GM12874 (cell line): ENCODE data around the gene CIITA.

Experiments
- TF ChIP-seq, protein P1 (sequence below): IDR thresholded peaks from 2 replicates; pipeline ENCODE4 v1.5.1; 2011; ENCODE audit warnings: low read depth, mild to moderate bottlenecking, control low read depth, low read length, moderate library complexity; ENCODE audit not compliant: insufficient read depth

The CIITA gene

DNA sequence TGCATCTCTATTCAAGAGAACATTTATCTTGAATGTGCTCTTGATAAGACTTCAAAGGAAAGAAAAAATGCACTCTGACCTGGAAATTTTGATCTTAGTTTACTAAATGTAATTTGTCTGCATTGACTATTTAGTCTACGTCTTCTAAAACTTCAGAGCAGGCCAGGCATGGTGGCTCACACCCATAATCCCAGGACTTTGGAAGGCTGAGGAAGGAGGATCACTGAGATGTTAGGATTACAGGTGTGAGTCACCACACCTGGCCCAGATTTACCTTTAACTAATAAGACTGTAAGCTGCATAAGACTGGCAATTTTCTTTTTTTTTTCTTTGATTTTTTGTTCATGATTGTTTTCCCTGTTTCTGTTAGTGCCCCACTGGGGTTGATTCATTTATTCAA is 18.8 kb upstream of the CIITA start:
- TF ChIP-seq, protein P1, sequence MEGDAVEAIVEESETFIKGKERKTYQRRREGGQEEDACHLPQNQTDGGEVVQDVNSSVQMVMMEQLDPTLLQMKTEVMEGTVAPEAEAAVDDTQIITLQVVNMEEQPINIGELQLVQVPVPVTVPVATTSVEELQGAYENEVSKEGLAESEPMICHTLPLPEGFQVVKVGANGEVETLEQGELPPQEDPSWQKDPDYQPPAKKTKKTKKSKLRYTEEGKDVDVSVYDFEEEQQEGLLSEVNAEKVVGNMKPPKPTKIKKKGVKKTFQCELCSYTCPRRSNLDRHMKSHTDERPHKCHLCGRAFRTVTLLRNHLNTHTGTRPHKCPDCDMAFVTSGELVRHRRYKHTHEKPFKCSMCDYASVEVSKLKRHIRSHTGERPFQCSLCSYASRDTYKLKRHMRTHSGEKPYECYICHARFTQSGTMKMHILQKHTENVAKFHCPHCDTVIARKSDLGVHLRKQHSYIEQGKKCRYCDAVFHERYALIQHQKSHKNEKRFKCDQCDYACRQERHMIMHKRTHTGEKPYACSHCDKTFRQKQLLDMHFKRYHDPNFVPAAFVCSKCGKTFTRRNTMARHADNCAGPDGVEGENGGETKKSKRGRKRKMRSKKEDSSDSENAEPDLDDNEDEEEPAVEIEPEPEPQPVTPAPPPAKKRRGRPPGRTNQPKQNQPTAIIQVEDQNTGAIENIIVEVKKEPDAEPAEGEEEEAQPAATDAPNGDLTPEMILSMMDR = no peak

DNA sequence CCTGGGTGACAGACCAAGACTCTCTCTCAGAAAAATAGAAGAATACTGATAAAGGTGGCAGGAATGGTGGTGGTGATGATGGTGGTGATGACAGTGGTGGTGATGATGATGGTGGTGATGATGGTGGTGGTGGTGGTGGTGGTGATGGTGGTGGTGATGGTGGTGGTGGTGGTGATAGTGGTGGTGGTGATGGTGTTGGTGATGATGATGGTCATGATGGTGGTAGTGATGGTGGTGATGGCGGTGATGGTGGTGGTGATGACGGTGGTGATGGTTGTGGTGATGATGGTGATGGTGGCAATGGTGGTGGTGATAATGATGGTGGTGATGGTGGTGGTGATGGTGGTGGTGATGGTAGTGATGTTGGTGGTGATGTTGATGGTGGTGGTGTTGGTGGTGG is 18.0 kb upstream of the CIITA start:
- TF ChIP-seq, protein P1 = no peak

DNA sequence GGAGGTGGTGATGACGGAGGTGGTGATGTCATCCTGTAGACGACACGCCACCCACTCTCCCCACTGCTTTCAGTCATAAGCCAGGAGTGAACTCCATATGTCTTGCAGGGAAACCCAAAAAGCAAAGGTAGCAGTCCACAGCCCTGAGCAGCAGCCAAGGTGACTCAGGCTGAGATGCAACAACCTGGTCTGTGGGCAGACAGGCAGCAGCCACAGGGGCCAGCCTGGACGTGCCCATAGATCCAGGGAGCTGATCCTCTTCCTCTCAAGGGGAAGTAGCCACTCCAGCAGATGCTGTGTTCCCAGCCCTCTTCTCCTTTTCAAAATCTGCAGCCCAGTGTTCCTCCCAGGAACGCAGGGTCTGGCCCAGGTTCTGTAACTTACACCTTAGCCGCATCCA is 17.3 kb upstream of the CIITA start:
- TF ChIP-seq, protein P1 = no peak

DNA sequence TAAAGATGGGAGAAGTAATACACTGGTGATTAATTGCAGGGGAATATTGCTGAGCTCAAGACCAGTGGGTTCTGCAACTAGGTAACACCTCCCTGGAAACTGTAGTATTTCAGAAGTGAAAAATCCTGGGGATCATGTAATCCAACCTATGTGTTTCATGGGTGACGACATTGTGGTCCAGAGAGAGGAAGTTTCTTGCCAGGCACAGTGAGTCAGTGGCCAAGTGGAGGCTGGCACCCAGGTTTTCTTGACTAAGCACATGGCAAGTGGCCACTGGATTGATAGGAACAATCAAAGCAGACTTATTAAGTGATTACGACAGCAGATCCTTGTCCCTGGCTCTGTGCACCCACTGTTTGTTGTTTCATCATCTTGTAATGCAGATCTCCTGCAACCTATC is 14.6 kb upstream of the CIITA start:
- TF ChIP-seq, protein P1 = no peak

DNA sequence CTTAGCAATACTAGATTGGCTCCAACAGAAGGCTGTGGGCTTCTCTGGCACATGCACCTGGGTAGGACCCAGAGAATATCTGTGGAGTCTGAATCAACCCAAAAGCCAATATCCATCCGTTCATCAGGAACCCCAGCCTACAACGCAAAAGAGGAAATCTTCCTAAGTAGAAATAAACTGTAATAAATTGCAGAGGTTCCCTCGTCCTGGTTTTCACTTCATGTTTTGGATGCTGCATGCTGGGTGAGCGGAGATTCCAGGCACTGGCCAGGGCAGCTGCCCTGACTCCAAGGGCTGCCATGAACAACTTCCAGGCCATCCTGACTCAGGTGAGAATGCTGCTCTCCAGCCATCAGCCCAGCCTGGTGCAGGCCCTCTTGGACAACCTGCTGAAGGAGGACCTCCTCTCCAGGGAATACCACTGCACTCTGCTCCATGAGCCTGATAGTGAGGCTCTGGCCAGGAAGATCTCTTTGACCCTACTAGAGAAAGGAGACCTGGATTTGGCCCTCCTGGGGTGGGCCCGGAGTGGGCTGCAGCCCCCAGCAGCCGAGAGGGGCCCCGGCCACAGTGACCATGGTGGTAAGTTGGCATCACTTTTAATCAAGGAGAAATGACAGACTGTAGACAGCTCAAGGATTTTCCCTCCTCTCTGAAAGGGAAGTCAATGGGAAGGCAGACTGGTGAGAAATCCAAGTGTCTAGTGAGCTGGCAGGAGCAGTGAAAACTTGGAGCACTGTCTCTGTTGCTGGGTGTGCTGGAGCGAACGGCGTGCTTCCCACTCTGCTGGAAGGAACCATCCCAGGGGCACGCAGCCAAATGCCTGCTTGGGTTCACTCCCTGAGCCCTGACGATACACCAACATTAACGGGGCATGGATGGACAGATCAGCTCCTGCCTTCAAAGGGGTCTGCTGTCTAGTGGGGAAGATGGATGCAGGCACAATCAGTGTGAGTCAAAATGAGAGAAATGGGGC is 10.7 kb upstream of the CIITA start:
- TF ChIP-seq, protein P1 = no peak

DNA sequence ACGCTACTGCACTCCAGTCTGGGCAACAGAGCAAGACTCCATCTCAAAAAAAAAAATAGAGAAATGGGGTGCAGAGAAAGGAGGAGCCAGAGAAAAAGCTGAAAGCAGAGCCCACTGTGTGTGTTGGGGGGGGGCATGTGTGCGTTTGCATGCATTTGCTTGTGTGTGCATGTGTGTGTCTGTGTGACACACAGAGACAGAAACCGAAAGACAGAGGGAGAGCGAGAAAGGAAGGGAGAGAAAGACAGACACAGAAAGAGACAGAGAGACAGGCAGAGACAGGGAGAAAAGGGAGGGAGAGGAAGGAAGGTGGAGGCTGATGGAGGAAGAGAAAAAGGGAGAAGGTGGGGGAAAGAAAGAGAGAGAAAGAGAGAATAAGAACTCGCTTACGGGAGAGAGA is 9.8 kb upstream of the CIITA start:
- TF ChIP-seq, protein P1 = no peak

DNA sequence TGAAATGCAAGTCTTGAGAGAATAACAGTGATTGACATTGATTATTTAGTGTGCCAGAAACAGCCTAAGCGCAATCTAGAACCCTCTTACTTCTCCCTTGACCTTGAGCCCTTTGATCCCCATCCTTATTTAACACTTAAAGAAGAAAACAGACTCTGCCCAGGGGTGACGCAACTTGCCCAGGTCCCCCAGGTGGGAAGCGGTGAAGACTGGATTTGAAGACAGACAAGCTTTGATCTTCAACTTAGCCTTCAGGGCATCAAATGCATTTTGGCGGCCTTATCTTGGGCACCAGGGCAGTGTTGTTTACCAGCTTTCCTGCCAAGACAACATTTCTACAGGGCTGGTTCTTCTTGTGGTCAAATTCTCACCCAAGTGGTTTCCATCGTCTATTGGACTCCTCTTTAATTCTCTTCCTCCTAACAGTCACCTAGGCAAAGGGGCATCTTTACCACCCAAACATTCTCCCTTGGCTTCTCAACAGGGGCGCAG is 8.9 kb upstream of the CIITA start:
- TF ChIP-seq, protein P1 = no peak
